Neural progenitor cell (in vitro differentiated cells): ENCODE data around the gene PLIN3.

Source experiments
- CTCF ChIP-seq: fragments of 200-600 bp; sonication (generic); IDR thresholded peaks from 2 replicates; pipeline ENCODE4 v1.5.1; 2017; ENCODE audit warnings: antibody characterized with exemption, mild to moderate bottlenecking
- EZH2 ChIP-seq: fragments of 200-600 bp; sonication (generic); IDR thresholded peaks from 2 replicates; pipeline ENCODE4 v1.6.1; 2017; ENCODE audit warnings: antibody characterized with exemption, mild to moderate bottlenecking, moderate library complexity
- EZH2phosphoT487 ChIP-seq: fragments of 200-600 bp; sonication (generic); IDR thresholded peaks from 2 replicates; pipeline ENCODE4 v1.6.1; 2017; ENCODE audit warnings: antibody characterized with exemption

GRCh38 chr19:4847190-4847973 is 20.1 kb downstream of the PLIN3 start:
- no peak for TF ChIP-seq CTCF
- no peak for TF ChIP-seq EZH2phosphoT487
- TF ChIP-seq EZH2, result no peak
